Naive thymus-derived CD4-positive, alpha-beta T cell (primary cell): ENCODE results near the gene REEP2. TPM values are rescaled to one million over a fixed set of nuclear protein-coding genes. Genes with fewer than 3 reads are reported as not detected.

ENCODE experiments used
- polyA plus RNA-seq, 2 donors: library from polyadenylated mRNA; unstranded; fragments of 300-500 nt; fragmentation: Illumina TruSeq; gene quantifications; one replicate each; pipeline ENCODE4 v1.2.3, GENCODE V29; 2021
- total RNA-seq, 6 experiments: library from RNA in 5 of 6; stranded (reverse) in 5 of 6; gene quantifications; 1 replicate in 5 of 6; 2 replicates in 1 of 6; pipeline ENCODE4 v1.2.3 and lab custom pipeline; 2021 to 2026

Gene REEP2
- total and polyA plus RNA-seq, 7 experiments from 2014 or later = 0.94 to 1.2 TPM; not detected in 5

Other genes starting within 250 kb of the REEP2 start
- 10 to 100 TPM; 13.0 to 39.6 (median 25.5) TPM for gene CDC23, start 225.7 kb upstream of the REEP2 start, total RNA-seq
- gene CDC23, start 225.7 kb upstream of the REEP2 start, polyA plus RNA-seq = 10 to 100 TPM; 15.5 to 29.0 TPM
- gene GFRA3, start 164.4 kb upstream of the REEP2 start, total RNA-seq = not detected
- not detected for gene GFRA3, start 164.4 kb upstream of the REEP2 start, polyA plus RNA-seq
- gene CDC25C, start 107.3 kb upstream of the REEP2 start, total RNA-seq = 1 to 10 TPM in 1 of 5 experiments, not detected in 4; 9.8 TPM
- not detected for gene CDC25C, start 107.3 kb upstream of the REEP2 start, polyA plus RNA-seq
- gene FAM53C, start 100.8 kb upstream of the REEP2 start, total RNA-seq = 10 to 100 TPM; 25.0 to 71.8 (median 27.7) TPM
- gene FAM53C, start 100.8 kb upstream of the REEP2 start, polyA plus RNA-seq = 10 to 100 TPM; 18.1 to 27.0 TPM
- gene KDM3B, start 86.4 kb upstream of the REEP2 start, total RNA-seq = 10 to 100 TPM; 67.7 to 90.2 (median 82.8) TPM
- gene KDM3B, start 86.4 kb upstream of the REEP2 start, polyA plus RNA-seq = 10 to 100 TPM; 12.8 to 15.1 TPM
- gene EGR1, start 26.4 kb downstream of the REEP2 start, total RNA-seq = 10 to 100 TPM in 3 of 5 experiments, under 1 TPM in 2; 0.57 to 68.6 (median 12.8) TPM
- under 1 TPM in 1 of 2 donors, not detected in 1; 0.14 TPM for gene EGR1, start 26.4 kb downstream of the REEP2 start, polyA plus RNA-seq
- 100 to 1,000 TPM in 2 of 5 experiments, 10 to 100 TPM in 3; 40.6 to 137 (median 84.1) TPM for gene ETF1, start 104.2 kb downstream of the REEP2 start, total RNA-seq
- gene ETF1, start 104.2 kb downstream of the REEP2 start, polyA plus RNA-seq = 10 to 100 TPM; 19.0 to 21.8 TPM
- gene HSPA9, start 136.3 kb downstream of the REEP2 start, total RNA-seq = 100 to 1,000 TPM; 152 to 274 (median 185) TPM
- gene HSPA9, start 136.3 kb downstream of the REEP2 start, polyA plus RNA-seq = 100 to 1,000 TPM; 143 to 171 TPM